Endodermal cell (in vitro differentiated cells): Measurements from ENCODE around the gene ENC1. TPM values are rescaled to one million over a fixed set of nuclear protein-coding genes. Genes with fewer than 3 reads are reported as not detected.

ENCODE experiments used
- DNase-seq: peaks from one replicate; pipeline ENCODE4 v3.0.0-alpha.2; 2017
- H3K27ac ChIP-seq: 2 replicates; pipeline ENCODE4 v1.5.1; 2013; ENCODE audit warnings: mild to moderate bottlenecking, low read depth, low read length, moderate library complexity
- H3K27me3 ChIP-seq: 2 replicates; pipeline ENCODE4 v1.6.1; 2013; ENCODE audit warnings: mild to moderate bottlenecking, low read length, moderate library complexity; ENCODE audit not compliant: insufficient read depth, control insufficient read depth, poor library complexity, severe bottlenecking
- H3K36me3 ChIP-seq: 2 replicates; pipeline ENCODE4 v1.7.0; 2013; ENCODE audit warnings: mild to moderate bottlenecking, low read length, moderate library complexity; ENCODE audit not compliant: control insufficient read depth, insufficient read depth
- H3K4me1 ChIP-seq: one replicate; pipeline ENCODE4 v1.7.0; 2013; ENCODE audit warnings: low read length; ENCODE audit not compliant: control insufficient read depth, insufficient read depth
- H3K4me3 ChIP-seq: 2 replicates; pipeline ENCODE4 v1.5.1; 2013; ENCODE audit warnings: mild to moderate bottlenecking, low read length, moderate library complexity
- H3K9ac ChIP-seq: 2 replicates; pipeline ENCODE4 v1.6.1; 2013; ENCODE audit warnings: mild to moderate bottlenecking, low read length, moderate library complexity; ENCODE audit not compliant: poor library complexity, severe bottlenecking; ENCODE audit errors: extremely low read depth
- H3K9me3 ChIP-seq: 2 replicates; pipeline ENCODE4 v1.6.1; 2013; ENCODE audit warnings: mild to moderate bottlenecking, low read length, moderate library complexity; ENCODE audit not compliant: control insufficient read depth
- H3K27ac Mint-ChIP-seq: 2 replicates; pipeline ENCODE4 v1.8.0; 2020; ENCODE audit warnings: mixed read lengths
- H3K27me3 Mint-ChIP-seq: 2 replicates; pipeline ENCODE4 v1.8.0; 2021; ENCODE audit warnings: mild to moderate bottlenecking, mixed read lengths; ENCODE audit not compliant: insufficient read depth
- H3K36me3 Mint-ChIP-seq: 2 replicates; pipeline ENCODE4 v1.8.0; 2020; ENCODE audit warnings: low read depth, mixed read lengths
- H3K4me1 Mint-ChIP-seq: 2 replicates; pipeline ENCODE4 v1.8.0; 2020; ENCODE audit warnings: mixed read lengths
- H3K4me3 Mint-ChIP-seq: 2 replicates; pipeline ENCODE4 v1.8.0; 2020; ENCODE audit warnings: mild to moderate bottlenecking, moderate library complexity, mixed read lengths
- H3K9me3 Mint-ChIP-seq: 2 replicates; pipeline ENCODE4 v1.8.0; 2020; ENCODE audit warnings: mild to moderate bottlenecking, mixed read lengths
- WGBS, 2 experiments: methylation state at CpG; one replicate each; pipeline versions ENCODE4 v1.1.5 to v1.1.7; 2013; ENCODE audit warnings: missing lambda C conversion rate in 2 of 2, mixed read lengths in 1 of 2; ENCODE audit not compliant: insufficient coverage in 1 of 2, insufficient read length in 1 of 2; 5-methylcytosine and 5-hydroxymethylcytosine counted together
- total RNA-seq, 2 donors: library from RNA; stranded (reverse); fragmentation: NEBNext Ultra II Directional in 1 of 2; extraction: Animal tissue kit (Norgen Biotek cat#: 25700) in 1 of 2; gene quantifications; 2 replicates in 1 of 2; 3 replicates in 1 of 2; pipeline ENCODE4 v1.2.1, GENCODE V29; 2021
- TF ChIP-seq, protein P1 (sequence below): fragments of 200-600 bp; sonication (generic); conservative IDR thresholded peaks from 2 replicates; pipeline ENCODE4 v1.5.0; 2021; ENCODE audit warnings: antibody characterized with exemption, mild to moderate bottlenecking

Gene ENC1
- total RNA-seq, 2 donors from 2014 or later, result 64.2 to 70.8 TPM

- H3K36me3 ChIP-seq, result peaks cover 27% of the 10 kb centered on the region
- Mint-ChIP-seq H3K4me1 (peaks cover 41% of the 10 kb centered on the region), H3K27ac (peak overlapping the region; percentile 87), H3K4me3 (peak overlapping the region; percentile 98), H3K36me3 (peaks cover 22% of the 10 kb centered on the region), H3K27me3 (peaks cover 12% of the 10 kb centered on the region), H3K9me3 (no peaks in the 10 kb centered on the region)
- H3K4me1 ChIP-seq, result no peaks in the 10 kb centered on the region
- DNase-seq, result peak; percentile 80
- peak overlapping the region; percentile 83 for H3K9ac ChIP-seq
- H3K27ac ChIP-seq, result peak overlapping the region; percentile 98
- peak overlapping the region; percentile 99 for H3K4me3 ChIP-seq
- no peaks in the 10 kb centered on the region for H3K9me3 ChIP-seq
- TF ChIP-seq, protein P1, sequence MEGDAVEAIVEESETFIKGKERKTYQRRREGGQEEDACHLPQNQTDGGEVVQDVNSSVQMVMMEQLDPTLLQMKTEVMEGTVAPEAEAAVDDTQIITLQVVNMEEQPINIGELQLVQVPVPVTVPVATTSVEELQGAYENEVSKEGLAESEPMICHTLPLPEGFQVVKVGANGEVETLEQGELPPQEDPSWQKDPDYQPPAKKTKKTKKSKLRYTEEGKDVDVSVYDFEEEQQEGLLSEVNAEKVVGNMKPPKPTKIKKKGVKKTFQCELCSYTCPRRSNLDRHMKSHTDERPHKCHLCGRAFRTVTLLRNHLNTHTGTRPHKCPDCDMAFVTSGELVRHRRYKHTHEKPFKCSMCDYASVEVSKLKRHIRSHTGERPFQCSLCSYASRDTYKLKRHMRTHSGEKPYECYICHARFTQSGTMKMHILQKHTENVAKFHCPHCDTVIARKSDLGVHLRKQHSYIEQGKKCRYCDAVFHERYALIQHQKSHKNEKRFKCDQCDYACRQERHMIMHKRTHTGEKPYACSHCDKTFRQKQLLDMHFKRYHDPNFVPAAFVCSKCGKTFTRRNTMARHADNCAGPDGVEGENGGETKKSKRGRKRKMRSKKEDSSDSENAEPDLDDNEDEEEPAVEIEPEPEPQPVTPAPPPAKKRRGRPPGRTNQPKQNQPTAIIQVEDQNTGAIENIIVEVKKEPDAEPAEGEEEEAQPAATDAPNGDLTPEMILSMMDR, result no peak
- H3K27me3 ChIP-seq, result no peaks in the 10 kb centered on the region
- 0% methylated on average over 14 to 57 of the region's 57 CpGs for WGBS, 2 experiments
These were observed 600 bp downstream of the ENC1 start for GRCh38 chr5:74639807-74640449.

GRCh38 chr5:74638970-74639806 lies 1.3 kb downstream of the ENC1 start:
- TF ChIP-seq, protein P1, result no peak
- Histone ChIP-seq H3K27ac (no peak overlapping the region), H3K9ac (peak overlapping the region; percentile 83), H3K4me1 (peaks cover 2% of the 10 kb centered on the region), H3K27me3 (no peaks in the 10 kb centered on the region), H3K4me3 (peak overlapping the region; percentile 99), H3K36me3 (peaks cover 33% of the 10 kb centered on the region), H3K9me3 (no peaks in the 10 kb centered on the region)
- peak overlapping the region; percentile 98 for H3K4me3 Mint-ChIP-seq
- H3K36me3 Mint-ChIP-seq, result peaks cover 28% of the 10 kb centered on the region
- H3K27me3 Mint-ChIP-seq, result peaks cover 12% of the 10 kb centered on the region
- WGBS, 2 experiments, result 3 to 10% methylated on average over 6 to 10 of the region's 10 CpGs
- peak overlapping the region; percentile 87 for H3K27ac Mint-ChIP-seq
- peaks cover 46% of the 10 kb centered on the region for H3K4me1 Mint-ChIP-seq
- H3K9me3 Mint-ChIP-seq, result no peaks in the 10 kb centered on the region
- DNase-seq, result no peak

DNA sequence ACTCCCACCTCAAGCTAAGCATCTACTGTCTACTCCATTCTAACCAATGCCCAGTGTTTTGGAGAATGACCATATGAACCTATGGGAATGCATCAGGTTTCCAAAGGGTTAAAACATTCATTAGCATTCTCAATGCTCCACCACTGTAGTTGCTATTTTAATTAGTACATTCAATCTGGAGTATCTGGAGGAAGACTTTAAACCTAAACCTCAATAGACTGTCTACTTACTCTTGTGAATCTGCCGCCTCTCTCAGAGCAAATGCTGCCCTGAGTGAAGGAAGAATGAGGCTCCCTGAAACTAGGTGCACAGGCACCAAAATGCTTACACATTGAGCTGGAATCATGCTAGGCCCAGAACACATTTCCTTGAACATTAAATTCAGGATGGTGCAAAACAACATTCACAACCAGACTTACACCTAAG lies 2.0 kb downstream of the ENC1 start:
- Histone ChIP-seq H3K9me3 (no peaks in the 10 kb centered on the region), H3K36me3 (peaks cover 38% of the 10 kb centered on the region), H3K27ac (no peak overlapping the region), H3K4me1 (peaks cover 2% of the 10 kb centered on the region), H3K4me3 (peak overlapping the region; percentile 99), H3K27me3 (no peaks in the 10 kb centered on the region), H3K9ac (peak overlapping the region; percentile 83)
- TF ChIP-seq, protein P1, result no peak
- Mint-ChIP-seq H3K27me3 (peaks cover 12% of the 10 kb centered on the region), H3K27ac (peak overlapping the region; percentile 2), H3K4me1 (peaks cover 49% of the 10 kb centered on the region), H3K36me3 (peaks cover 34% of the 10 kb centered on the region), H3K4me3 (peak overlapping the region; percentile 98), H3K9me3 (no peaks in the 10 kb centered on the region)
- WGBS, 2 experiments, result 45 to 55% methylated on average over 1 of the region's 1 CpG
- no peak for DNase-seq
